Activated naive CD8-positive, alpha-beta T cell treated with anti-CD3 and anti-CD28 coated beads, Interleukin-2, amount 10 ng/mL, durations not matched to agents 7 days and 5 days (primary cell): ENCODE results near the gene MYO1D. TPM values are rescaled to one million over a fixed set of nuclear protein-coding genes. Genes with fewer than 3 reads are reported as not detected.

Source experiments
- ATAC-seq: fragments of 150-1000 bp; cut with Tn5 transposase; one replicate; pipeline ENCODE4 v1.10.0; 2021; ENCODE audit warnings: low read depth, moderate library complexity
- POLR2A ChIA-PET: fragments of 350-600 bp; sonication (Branson Sonifier 250); formaldehyde crosslinking; loops from one replicate; lab custom pipeline; 2021; ENCODE audit warnings: antibody characterized with exemption; lab: Charles Lee
- DNase-seq: peaks from one replicate; pipeline ENCODE4 v3.0.0; 2021
- H3K27ac Mint-ChIP-seq: one replicate; pipeline ENCODE4 v1.8.0; 2022; ENCODE audit warnings: mild to moderate bottlenecking, mixed read lengths
- H3K27me3 Mint-ChIP-seq: one replicate; pipeline ENCODE4 v1.8.0; 2022; ENCODE audit warnings: mild to moderate bottlenecking, moderate library complexity, mixed read lengths
- H3K36me3 Mint-ChIP-seq: one replicate; pipeline ENCODE4 v1.8.0; 2021; ENCODE audit warnings: mild to moderate bottlenecking, mixed read lengths
- H3K4me1 Mint-ChIP-seq: one replicate; pipeline ENCODE4 v1.8.0; 2021; ENCODE audit warnings: mixed read lengths
- H3K4me3 Mint-ChIP-seq: one replicate; pipeline ENCODE4 v1.8.0; 2022; ENCODE audit warnings: mild to moderate bottlenecking, moderate library complexity, mixed read lengths
- H3K9me3 Mint-ChIP-seq: one replicate; pipeline ENCODE4 v1.8.0; 2021; ENCODE audit warnings: mixed read lengths
- total RNA-seq, 2 experiments: library from RNA; stranded (reverse); gene quantifications; one replicate each; pipeline ENCODE4 v1.2.3, GENCODE V29; 2021

The MYO1D gene
- total RNA-seq, 2 experiments from 2014 or later, result 5.5 to 9.0 TPM

- no peaks in the 10 kb centered on the region for H3K9me3 Mint-ChIP-seq
- H3K27me3 Mint-ChIP-seq, result peaks cover 6% of the 10 kb centered on the region
- H3K4me1 Mint-ChIP-seq, result no peaks in the 10 kb centered on the region
- POLR2A ChIA-PET, result no interaction called here
- DNase-seq (no peak), ATAC-seq (no peak)
- no peak overlapping the region for H3K4me3 Mint-ChIP-seq
- H3K27ac Mint-ChIP-seq, result no peak overlapping the region
- no peaks in the 10 kb centered on the region for H3K36me3 Mint-ChIP-seq
These were observed 13.4 kb downstream of the MYO1D start for GRCh38 chr17:32863559-32863958.

GRCh38 chr17:32862940-32863339 lies 14.0 kb downstream of the MYO1D start:
- Mint-ChIP-seq H3K27ac (no peak overlapping the region), H3K9me3 (no peaks in the 10 kb centered on the region), H3K27me3 (peaks cover 6% of the 10 kb centered on the region), H3K4me1 (no peaks in the 10 kb centered on the region), H3K36me3 (no peaks in the 10 kb centered on the region), H3K4me3 (no peak overlapping the region)
- ATAC-seq (no peak), DNase-seq (no peak)
- POLR2A ChIA-PET, result no interaction called here

DNA sequence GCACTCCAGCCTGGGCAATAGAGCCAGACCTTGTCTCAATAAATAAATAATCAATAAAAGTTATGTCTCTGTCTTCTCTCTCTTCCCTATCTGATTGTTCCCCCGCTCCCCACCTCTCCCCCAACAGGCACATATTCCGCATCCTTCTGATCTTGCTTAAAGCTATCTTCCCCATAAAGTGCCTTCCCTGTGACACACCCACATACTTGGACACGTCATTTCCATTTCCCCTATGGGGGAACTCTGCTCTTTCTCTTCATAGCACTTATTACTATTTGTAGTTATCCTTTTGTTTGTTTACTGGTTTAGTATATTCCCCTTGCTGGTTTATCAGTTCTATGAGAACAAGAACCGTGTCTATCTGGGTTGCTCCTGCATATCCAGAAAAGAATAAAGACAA lies 14.9 kb downstream of the MYO1D start:
- DNase-seq, result no peak
- Mint-ChIP-seq H3K27me3 (peaks cover 6% of the 10 kb centered on the region), H3K4me1 (no peaks in the 10 kb centered on the region), H3K36me3 (no peaks in the 10 kb centered on the region), H3K27ac (no peak overlapping the region), H3K4me3 (no peak overlapping the region), H3K9me3 (no peaks in the 10 kb centered on the region)
- ATAC-seq, result no peak
- POLR2A ChIA-PET, result no interaction called here

DNA sequence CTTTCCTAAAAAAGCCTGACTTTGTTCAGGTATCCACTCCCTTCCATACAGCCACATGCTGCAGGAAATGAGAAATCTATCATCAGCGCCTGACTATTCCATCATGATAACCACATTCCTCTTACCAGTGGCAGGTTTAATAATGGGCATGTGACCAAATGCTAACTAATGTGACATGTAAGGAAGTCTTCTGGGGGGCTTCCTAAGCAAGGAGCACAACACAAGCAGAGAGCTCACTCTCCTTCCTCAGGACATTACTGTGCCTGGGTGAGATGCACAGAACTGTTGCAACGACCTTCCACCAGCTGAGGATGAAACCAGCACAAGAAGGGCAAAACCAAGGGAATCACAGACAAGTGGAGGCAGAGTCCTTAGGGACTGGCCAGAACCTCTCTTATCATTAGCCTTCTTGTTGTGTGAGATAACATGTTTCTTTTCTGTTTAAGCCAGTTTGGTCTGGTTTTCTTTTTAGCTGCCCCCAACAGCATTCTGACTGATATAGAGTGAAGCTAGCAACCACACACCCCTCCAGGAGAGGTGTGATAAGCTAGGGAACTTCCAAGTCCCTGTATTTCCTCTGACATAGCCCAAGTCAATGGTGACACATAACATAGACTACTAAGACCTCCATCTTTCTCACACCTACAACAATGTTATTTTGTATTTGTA lies 16.9 kb downstream of the MYO1D start:
- Mint-ChIP-seq H3K9me3 (no peaks in the 10 kb centered on the region), H3K27me3 (peaks cover 4% of the 10 kb centered on the region), H3K4me1 (no peaks in the 10 kb centered on the region), H3K4me3 (no peak overlapping the region), H3K27ac (no peak overlapping the region), H3K36me3 (no peaks in the 10 kb centered on the region)
- ATAC-seq, result no peak
- DNase-seq, result no peak
- POLR2A ChIA-PET, result no interaction called here

DNA sequence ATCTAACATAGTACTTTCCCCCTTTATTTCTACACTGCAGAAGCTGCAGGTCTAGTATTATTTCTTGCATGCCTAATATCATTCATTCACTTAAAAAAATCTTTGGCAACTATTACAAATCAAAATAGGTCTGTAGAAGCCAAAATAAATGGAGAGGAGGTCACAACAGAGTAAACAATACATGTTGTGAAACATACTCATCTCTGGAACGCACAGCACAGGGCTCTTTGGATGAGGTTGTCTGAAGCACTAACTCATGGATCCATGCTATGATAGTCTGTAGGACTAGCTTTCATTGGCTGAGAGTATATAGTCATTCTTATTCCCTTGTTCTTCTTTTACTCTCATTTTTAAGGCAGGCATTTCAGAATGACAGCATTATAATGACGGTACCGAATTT lies 21.3 kb downstream of the MYO1D start:
- DNase-seq, result no peak
- Mint-ChIP-seq H3K4me3 (no peak overlapping the region), H3K27me3 (peaks cover 9% of the 10 kb centered on the region), H3K36me3 (no peaks in the 10 kb centered on the region), H3K27ac (no peak overlapping the region), H3K4me1 (no peaks in the 10 kb centered on the region), H3K9me3 (no peaks in the 10 kb centered on the region)
- POLR2A ChIA-PET, result no interaction called here
- no peak for ATAC-seq

GRCh38 chr17:32854832-32855389 lies 22.0 kb downstream of the MYO1D start:
- DNase-seq, result no peak
- Mint-ChIP-seq H3K4me3 (no peak overlapping the region), H3K27me3 (peaks cover 9% of the 10 kb centered on the region), H3K9me3 (no peaks in the 10 kb centered on the region), H3K27ac (no peak overlapping the region), H3K4me1 (no peaks in the 10 kb centered on the region), H3K36me3 (no peaks in the 10 kb centered on the region)
- ATAC-seq, result no peak
- POLR2A ChIA-PET, result no interaction called here

DNA sequence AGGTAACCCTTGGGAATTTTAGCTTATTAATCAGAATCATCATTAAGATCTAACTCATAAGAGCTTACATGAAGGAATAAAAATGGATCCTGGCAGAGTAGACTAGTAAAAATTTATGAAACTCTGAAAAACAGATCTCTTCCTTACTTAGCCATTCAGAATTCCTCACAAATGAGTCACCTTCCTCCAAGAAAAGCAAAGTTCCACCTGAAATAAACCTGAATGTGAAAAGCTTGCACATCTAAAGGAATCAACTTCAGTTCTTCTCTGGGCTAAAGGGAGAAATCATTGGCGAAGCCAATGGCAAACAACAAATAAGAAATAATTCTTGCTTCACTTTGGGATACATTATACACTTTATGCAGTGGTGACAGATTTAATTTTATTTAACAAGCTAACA lies 22.7 kb downstream of the MYO1D start:
- Mint-ChIP-seq H3K4me3 (no peak overlapping the region), H3K27me3 (peaks cover 8% of the 10 kb centered on the region), H3K4me1 (no peaks in the 10 kb centered on the region), H3K27ac (no peak overlapping the region), H3K36me3 (no peaks in the 10 kb centered on the region), H3K9me3 (no peaks in the 10 kb centered on the region)
- no peak for DNase-seq
- ATAC-seq, result no peak
- POLR2A ChIA-PET, result no interaction called here

- DNase-seq (no peak), ATAC-seq (no peak)
- H3K4me1 Mint-ChIP-seq, result no peaks in the 10 kb centered on the region
- POLR2A ChIA-PET, result no interaction called here
- no peaks in the 10 kb centered on the region for H3K36me3 Mint-ChIP-seq
- H3K27ac Mint-ChIP-seq, result no peak overlapping the region
- H3K27me3 Mint-ChIP-seq, result peaks cover 6% of the 10 kb centered on the region
- no peaks in the 10 kb centered on the region for H3K9me3 Mint-ChIP-seq
- H3K4me3 Mint-ChIP-seq, result no peak overlapping the region
These were observed 24.1 kb downstream of the MYO1D start for GRCh38 chr17:32852811-32853210.

DNA sequence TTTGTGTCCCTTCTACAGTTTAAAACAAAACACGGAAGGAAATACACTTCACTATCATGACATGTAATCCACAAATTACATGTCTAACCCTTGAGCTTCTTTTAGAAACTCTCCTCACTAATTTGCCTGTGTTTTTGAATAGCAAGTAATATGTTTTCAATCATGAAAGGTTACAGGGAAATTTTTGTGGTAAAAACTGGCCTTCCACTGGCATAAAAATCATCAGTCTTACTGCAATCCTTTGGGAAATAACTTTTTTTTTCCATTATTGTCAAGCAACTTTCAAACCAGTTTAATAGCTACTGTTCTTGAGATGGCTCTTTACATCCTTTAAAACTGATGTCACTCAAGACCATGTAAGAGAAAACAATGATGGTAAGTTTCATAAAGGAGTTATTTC lies 27.0 kb downstream of the MYO1D start:
- POLR2A ChIA-PET, result no interaction called here

DNA sequence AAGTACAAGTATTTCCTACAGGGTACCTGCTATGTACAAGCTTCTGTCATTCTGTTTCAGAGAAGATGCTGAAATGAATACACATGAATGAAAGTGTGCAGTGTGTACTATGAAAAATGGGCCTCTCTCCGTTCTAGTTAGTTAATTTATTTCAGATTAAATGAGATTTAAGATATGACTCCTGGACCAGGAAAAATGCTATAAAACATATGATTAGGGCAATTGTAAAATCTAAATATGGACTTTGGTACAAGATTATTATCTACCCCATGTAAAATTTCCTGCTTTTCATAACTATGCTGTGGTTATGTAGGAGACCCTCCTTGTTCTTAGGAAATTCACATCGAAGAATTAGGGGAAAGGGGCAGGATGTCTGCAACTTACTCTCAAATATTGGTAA lies 28.9 kb downstream of the MYO1D start:
- H3K9me3 Mint-ChIP-seq, result no peaks in the 10 kb centered on the region
- DNase-seq (no peak), ATAC-seq (no peak)
- peaks cover 6% of the 10 kb centered on the region for H3K27me3 Mint-ChIP-seq
- no peaks in the 10 kb centered on the region for H3K4me1 Mint-ChIP-seq
- no peak overlapping the region for H3K4me3 Mint-ChIP-seq
- no peaks in the 10 kb centered on the region for H3K36me3 Mint-ChIP-seq
- POLR2A ChIA-PET, result no interaction called here
- H3K27ac Mint-ChIP-seq, result no peak overlapping the region

More for the DNA sequence above, 27.0 kb downstream of the MYO1D start:
- ATAC-seq (no peak), DNase-seq (no peak)
- no peak overlapping the region for H3K4me3 Mint-ChIP-seq
- peaks cover 6% of the 10 kb centered on the region for H3K27me3 Mint-ChIP-seq
- H3K4me1 Mint-ChIP-seq, result no peaks in the 10 kb centered on the region
- no peak overlapping the region for H3K27ac Mint-ChIP-seq
- H3K36me3 Mint-ChIP-seq, result no peaks in the 10 kb centered on the region
- no peaks in the 10 kb centered on the region for H3K9me3 Mint-ChIP-seq

DNA sequence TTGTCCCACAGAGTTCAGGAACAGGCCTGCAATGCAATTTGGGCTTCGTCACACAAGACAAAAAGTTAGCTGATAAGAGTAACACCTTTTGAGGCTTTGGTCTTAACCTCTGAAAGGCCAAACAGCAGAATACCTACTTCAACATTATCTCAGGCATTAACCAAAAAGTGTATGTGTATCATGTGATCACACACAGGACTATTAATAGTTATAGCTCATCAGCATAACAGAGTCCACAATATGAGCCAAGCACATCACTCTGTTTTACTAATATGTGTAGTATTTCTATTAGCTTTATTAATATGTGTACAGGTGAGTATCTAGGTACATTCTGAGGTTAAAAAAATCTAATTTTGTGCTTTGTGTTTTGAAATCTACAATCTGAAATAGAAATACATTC lies 30.8 kb downstream of the MYO1D start:
- H3K36me3 Mint-ChIP-seq, result no peaks in the 10 kb centered on the region
- DNase-seq (no peak), ATAC-seq (no peak)
- no peaks in the 10 kb centered on the region for H3K9me3 Mint-ChIP-seq
- POLR2A ChIA-PET, result no interaction called here
- H3K4me3 Mint-ChIP-seq, result no peak overlapping the region
- H3K27me3 Mint-ChIP-seq, result peaks cover 2% of the 10 kb centered on the region
- H3K4me1 Mint-ChIP-seq, result no peaks in the 10 kb centered on the region
- no peak overlapping the region for H3K27ac Mint-ChIP-seq

DNA sequence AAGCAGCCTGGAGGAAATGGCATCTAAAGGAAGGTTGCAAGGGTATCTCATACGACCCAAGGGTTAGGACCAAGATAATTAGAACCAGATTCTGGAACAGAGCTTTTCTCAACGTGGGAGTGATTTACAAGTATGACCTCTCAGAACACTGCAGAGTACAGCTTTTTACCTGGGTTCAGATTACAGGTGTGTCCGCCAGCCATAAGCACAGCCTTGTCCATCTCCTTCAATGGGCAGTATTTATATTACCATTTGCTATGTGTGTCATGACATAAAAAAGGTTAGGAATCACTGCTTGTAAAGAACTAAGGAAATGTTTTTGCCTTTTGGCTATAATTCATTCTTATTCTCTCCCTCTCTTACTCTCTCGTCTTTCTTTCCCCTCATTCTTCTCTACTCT lies 36.7 kb downstream of the MYO1D start:
- DNase-seq, result no peak
- POLR2A ChIA-PET, result no interaction called here
- no peaks in the 10 kb centered on the region for H3K4me1 Mint-ChIP-seq
- no peaks in the 10 kb centered on the region for H3K9me3 Mint-ChIP-seq
- no peak overlapping the region for H3K4me3 Mint-ChIP-seq
- no peak for ATAC-seq
- no peaks in the 10 kb centered on the region for H3K36me3 Mint-ChIP-seq
- peaks cover 4% of the 10 kb centered on the region for H3K27me3 Mint-ChIP-seq
- H3K27ac Mint-ChIP-seq, result no peak overlapping the region

- H3K27me3 Mint-ChIP-seq, result peaks cover 11% of the 10 kb centered on the region
- POLR2A ChIA-PET, result no interaction called here
- no peak for ATAC-seq
- no peak for DNase-seq
- H3K4me3 Mint-ChIP-seq, result no peak overlapping the region
- H3K9me3 Mint-ChIP-seq, result no peaks in the 10 kb centered on the region
- no peaks in the 10 kb centered on the region for H3K4me1 Mint-ChIP-seq
- no peaks in the 10 kb centered on the region for H3K36me3 Mint-ChIP-seq
- H3K27ac Mint-ChIP-seq, result no peak overlapping the region
These were observed 40.4 kb downstream of the MYO1D start for GRCh38 chr17:32836527-32836926.

- H3K36me3 Mint-ChIP-seq, result no peaks in the 10 kb centered on the region
- H3K4me1 Mint-ChIP-seq, result no peaks in the 10 kb centered on the region
- no peaks in the 10 kb centered on the region for H3K9me3 Mint-ChIP-seq
- H3K4me3 Mint-ChIP-seq, result no peak overlapping the region
- POLR2A ChIA-PET, result no interaction called here
- ATAC-seq (no peak), DNase-seq (no peak)
- H3K27me3 Mint-ChIP-seq, result peaks cover 11% of the 10 kb centered on the region
- no peak overlapping the region for H3K27ac Mint-ChIP-seq
These were observed 41.6 kb downstream of the MYO1D start for GRCh38 chr17:32835291-32835761.
